ENCODE measurements around the gene RBM24.

DNA sequence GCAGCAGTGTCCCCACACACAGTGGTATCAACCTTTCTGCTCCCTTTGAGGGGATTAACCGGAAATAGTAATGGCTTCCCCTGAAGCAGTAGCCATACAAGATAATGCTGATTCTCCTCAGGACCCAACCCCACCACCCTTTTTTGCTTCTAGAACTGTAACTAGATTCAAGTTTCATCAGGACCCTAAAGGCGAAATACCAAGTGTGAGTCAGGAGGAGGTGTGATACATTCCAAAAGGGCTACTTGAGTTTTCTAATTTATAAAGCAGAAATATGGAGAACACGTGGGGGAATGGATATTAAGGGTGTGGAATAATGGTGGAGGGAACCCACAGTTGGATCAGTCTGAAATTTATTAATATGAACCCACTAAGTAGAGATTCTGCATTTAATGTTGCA is 60.7 kb downstream of the RBM24 start:
- TF ChIP-seq, protein P1, sequence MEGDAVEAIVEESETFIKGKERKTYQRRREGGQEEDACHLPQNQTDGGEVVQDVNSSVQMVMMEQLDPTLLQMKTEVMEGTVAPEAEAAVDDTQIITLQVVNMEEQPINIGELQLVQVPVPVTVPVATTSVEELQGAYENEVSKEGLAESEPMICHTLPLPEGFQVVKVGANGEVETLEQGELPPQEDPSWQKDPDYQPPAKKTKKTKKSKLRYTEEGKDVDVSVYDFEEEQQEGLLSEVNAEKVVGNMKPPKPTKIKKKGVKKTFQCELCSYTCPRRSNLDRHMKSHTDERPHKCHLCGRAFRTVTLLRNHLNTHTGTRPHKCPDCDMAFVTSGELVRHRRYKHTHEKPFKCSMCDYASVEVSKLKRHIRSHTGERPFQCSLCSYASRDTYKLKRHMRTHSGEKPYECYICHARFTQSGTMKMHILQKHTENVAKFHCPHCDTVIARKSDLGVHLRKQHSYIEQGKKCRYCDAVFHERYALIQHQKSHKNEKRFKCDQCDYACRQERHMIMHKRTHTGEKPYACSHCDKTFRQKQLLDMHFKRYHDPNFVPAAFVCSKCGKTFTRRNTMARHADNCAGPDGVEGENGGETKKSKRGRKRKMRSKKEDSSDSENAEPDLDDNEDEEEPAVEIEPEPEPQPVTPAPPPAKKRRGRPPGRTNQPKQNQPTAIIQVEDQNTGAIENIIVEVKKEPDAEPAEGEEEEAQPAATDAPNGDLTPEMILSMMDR (conservative IDR thresholded peaks at IDR 0.05; ENCODE audit: low read length): no peak
- no peak for TF ChIP-seq EZH2phosphoT487 (IDR thresholded peaks at IDR 0.05; ENCODE audit: borderline replicate concordance, low read depth, low read length)

Measured in OCI-LY7 (cell line).